Heart left ventricle (tissue), 16 donors: ENCODE results near the gene IARS1. TPM values are rescaled to one million over a fixed set of nuclear protein-coding genes. Genes with fewer than 3 reads are reported as not detected.

Experiments
- ATAC-seq, 4 donors: fragments of 200-7000 bp; cut with Tn5 transposase; one replicate each; pipeline ENCODE4 v1.9.1; 2020 to 2022; ENCODE audit warnings: moderate library complexity in 4 of 4, mild to moderate bottlenecking in 3 of 4, moderate number of reproducible peaks in 1 of 4
- DNase-seq, 5 donors: peaks; one replicate each; pipeline ENCODE4 v3.0.0-alpha.2; 2020
- H3K27ac ChIP-seq, 12 donors: fragments of 200-600 bp; sonication (generic) in 4 of 12; one replicate each; pipeline versions ENCODE4 v1.5.0 to v1.8.0; 2016 to 2022; ENCODE audit warnings: mild to moderate bottlenecking in 2 of 12
- H3K27me3 ChIP-seq, 9 donors: fragments of 200-600 bp; sonication (generic) in 2 of 9; one replicate each; pipeline versions ENCODE4 v1.5.1 to v1.8.0; 2016 to 2022; ENCODE audit warnings: mild to moderate bottlenecking in 3 of 9
- H3K36me3 ChIP-seq, 9 donors: fragments of 200-600 bp; sonication (generic) in 2 of 9; one replicate each; pipeline versions ENCODE4 v1.5.0 to v1.8.0; 2018 to 2022; ENCODE audit warnings: mild to moderate bottlenecking in 2 of 9
- H3K4me1 ChIP-seq, 12 donors: fragments of 200-600 bp; sonication (generic) in 4 of 12; one replicate each; pipeline versions ENCODE4 v1.5.0 to v1.8.0; 2016 to 2022; ENCODE audit warnings: mild to moderate bottlenecking in 3 of 12
- H3K4me3 ChIP-seq, 12 donors: fragments of 200-600 bp; sonication (generic) in 4 of 12; one replicate each; pipeline versions ENCODE4 v1.5.0 to v1.8.0; 2017 to 2022; ENCODE audit warnings: mild to moderate bottlenecking in 9 of 12, moderate library complexity in 4 of 12
- H3K9me3 ChIP-seq, 12 donors: fragments of 200-600 bp; sonication (generic) in 4 of 12; one replicate each; pipeline versions ENCODE4 v1.5.0 to v1.8.0; 2016 to 2022; ENCODE audit warnings: mild to moderate bottlenecking in 1 of 12
- POLR2A ChIP-seq, 2 donors: fragments of 450-650 bp; IDR thresholded peaks; one replicate each; pipeline ENCODE4 v1.6.1; 2017; ENCODE audit warnings: antibody characterized with exemption in 2 of 2, mild to moderate bottlenecking in 2 of 2, moderate library complexity in 2 of 2
- WGBS, 4 donors: extraction: QIAGEN DNeasy Blood & Tissue Kit in 2 of 4; methylation state at CpG; one replicate each; pipeline versions ENCODE4 v1.1.5 to v1.1.7; 2013 to 2018; 5-methylcytosine and 5-hydroxymethylcytosine counted together
- intact Hi-C, 10 donors: fragments of 100-400 bp; cut with DNase I; formaldehyde crosslinking; loops; one replicate each; pipeline versions ENCODE4 v1.11.1 to v1.14.2; 2022
- polyA plus RNA-seq, 2 donors: library from polyadenylated mRNA; stranded (reverse); fragments of 200-250 nt; gene quantifications; one replicate each; pipeline ENCODE4 v1.2.3, GENCODE V29; 2013
- total RNA-seq, 9 donors: library from RNA; depleted of rRNA in 2 of 9; stranded (reverse); fragments of >200 nt in 2 of 9; fragmentation: NEBNext Ultra II Directional in 3 of 9; extraction: Animal tissue kit (Norgen Biotek cat#: 25700) in 3 of 9; gene quantifications; one replicate each; pipeline versions ENCODE4 v1.1.0 to v1.2.4, GENCODE V29; 2016 to 2023
- TF ChIP-seq, protein P1 (sequence below), 12 donors: fragments of 200-600 bp; sonication (generic) in 4 of 12; IDR thresholded peaks; one replicate each; pipeline versions ENCODE4 v1.5.0 to v1.8.0; 2018 to 2022; ENCODE audit warnings: antibody characterized with exemption in 12 of 12, mild to moderate bottlenecking in 5 of 12
- donor health status: ischemic (EF 13 %, LVEDD 7.1; RV severe dilation, severe dysfunction).
- donor health status: healthy with polysubstance abuse.
- donor health status: DM: no; HTN: yes; CAD: no.
- donor health status: DM: no; HTN: no; CAD: no.
- donor health status: ischemic (EF 25% LVEDD 6.9; RV normal size, moderate dysfunction).
- donor health status: ischemic (EF 25% LVEDD 5.7; RV mildly dilated, moderate dysfunction).
- donor health status: healthy.
- donor health status: DM: yes; HTN: yes; CAD: no.
- donor health status: ischemic (EF 35%, LVEDD 5.7; RV mildly dilated, moderate dysfunction).
- donor health status: nonischemic (EF 11% LVEDD 7.7; RV severe dilation, severe dysfunction).
- donor health status: DM: yes; HTN: yes; CAD: no.
- donor health status: PGD.
- donor health status: ischemic (EF 29% LVEDD 5.4; RV normal size, mild dysfunction).
- donor health status: nonischemic (EF 23%, LVEDD 6.1; RV moderate dilation, normal function).

IARS1 gene
- total and polyA plus RNA-seq, 11 donors, result 9.0 to 97.5 (median 68.1) TPM

DNA sequence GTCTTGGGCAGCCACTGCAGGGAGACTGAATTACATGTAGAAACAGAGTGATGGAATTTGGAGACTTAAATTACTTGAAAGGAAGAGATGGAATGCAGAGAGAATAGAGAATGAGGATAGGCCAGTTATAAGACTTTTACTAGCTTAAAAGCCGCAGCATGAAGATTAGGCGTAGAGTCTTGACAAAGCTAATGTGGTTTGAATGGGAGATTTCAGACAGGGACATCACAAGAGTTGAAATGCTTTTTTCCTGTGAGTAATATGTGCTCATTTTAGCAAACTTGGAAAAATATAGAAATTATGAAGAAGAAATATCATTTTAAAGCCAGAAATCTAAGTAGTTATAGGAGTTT lies 39.8 kb upstream of the IARS1 start:
- H3K4me1 ChIP-seq, result peaks cover 0 to 15% (median 0%) of the 10 kb centered on the region in 12 donors
- intact Hi-C loops, result loop anchor here in 1 of 10 donors (10.0 kb wide), 1 partner anchor 102 kb away; no protein-coding TSS in a partner anchor
- ATAC-seq (peak; percentile 29 to 58 (median 44)), DNase-seq (no peak)
- H3K36me3 ChIP-seq, result peaks cover 0 to 18% (median 8%) of the 10 kb centered on the region in 9 donors
- H3K27ac ChIP-seq, result peak overlapping the region in 10 of 12 donors; percentile 6 to 82 (median 48)
- no peak for TF ChIP-seq POLR2A (IDR thresholded peaks at IDR 0.05)
- 78 to 89% (median 85%) methylated on average over 2 of the region's 2 CpGs for WGBS, 4 donors
- H3K4me3 ChIP-seq, result no peak overlapping the region
- no peaks in the 10 kb centered on the region for H3K27me3 ChIP-seq
- H3K9me3 ChIP-seq, result no peaks in the 10 kb centered on the region

DNA sequence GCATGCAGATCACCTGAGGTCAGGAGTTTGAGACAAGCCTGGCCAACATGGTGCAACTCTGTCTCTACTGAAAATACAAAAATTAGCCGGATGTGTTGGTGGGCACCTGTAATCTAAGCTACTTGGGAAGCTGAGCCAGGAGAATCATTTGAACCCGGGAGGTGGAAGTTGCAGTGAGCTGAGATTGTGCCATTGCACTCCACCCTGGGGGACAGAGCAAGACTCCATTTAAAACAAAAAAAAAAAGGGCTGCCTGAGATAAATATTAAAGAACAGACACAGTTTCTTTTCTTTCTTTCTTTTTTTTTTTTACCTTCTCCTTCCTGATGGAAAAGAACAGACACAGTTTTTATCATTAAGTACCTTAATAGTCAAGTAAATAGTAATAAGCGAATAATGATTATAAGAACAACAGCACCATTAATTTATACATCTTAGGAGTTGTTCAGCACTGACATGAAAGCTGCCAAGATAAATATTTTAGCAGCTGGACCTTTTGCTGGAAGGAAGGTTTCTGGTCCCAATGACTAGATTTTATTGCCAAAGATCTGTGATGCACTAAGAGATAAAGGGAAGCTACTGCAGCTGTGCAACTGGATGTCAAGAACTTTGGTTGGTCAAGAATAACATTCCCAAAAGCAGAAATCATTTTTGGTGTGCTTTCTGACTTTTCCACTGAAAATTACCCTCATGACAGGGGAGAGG lies 39.2 kb upstream of the IARS1 start:
- Histone ChIP-seq H3K4me3 (no peak overlapping the region), H3K4me1 (peaks cover 0 to 15% (median 0%) of the 10 kb centered on the region in 12 donors), H3K9me3 (no peaks in the 10 kb centered on the region), H3K27ac (peak overlapping the region in 10 of 12 donors; percentile 18 to 82 (median 48)), H3K36me3 (peaks cover 0 to 13% (median 4%) of the 10 kb centered on the region in 9 donors), H3K27me3 (no peaks in the 10 kb centered on the region)
- peak; percentile 62 to 89 (median 78) for ATAC-seq
- WGBS, 4 donors, result 59 to 74% (median 72%) methylated on average over 3 of the region's 3 CpGs
- intact Hi-C loops, result loop anchor here in 1 of 10 donors (10.0 kb wide), 1 partner anchor 102 kb away; no protein-coding TSS in a partner anchor
- TF ChIP-seq, protein P1, sequence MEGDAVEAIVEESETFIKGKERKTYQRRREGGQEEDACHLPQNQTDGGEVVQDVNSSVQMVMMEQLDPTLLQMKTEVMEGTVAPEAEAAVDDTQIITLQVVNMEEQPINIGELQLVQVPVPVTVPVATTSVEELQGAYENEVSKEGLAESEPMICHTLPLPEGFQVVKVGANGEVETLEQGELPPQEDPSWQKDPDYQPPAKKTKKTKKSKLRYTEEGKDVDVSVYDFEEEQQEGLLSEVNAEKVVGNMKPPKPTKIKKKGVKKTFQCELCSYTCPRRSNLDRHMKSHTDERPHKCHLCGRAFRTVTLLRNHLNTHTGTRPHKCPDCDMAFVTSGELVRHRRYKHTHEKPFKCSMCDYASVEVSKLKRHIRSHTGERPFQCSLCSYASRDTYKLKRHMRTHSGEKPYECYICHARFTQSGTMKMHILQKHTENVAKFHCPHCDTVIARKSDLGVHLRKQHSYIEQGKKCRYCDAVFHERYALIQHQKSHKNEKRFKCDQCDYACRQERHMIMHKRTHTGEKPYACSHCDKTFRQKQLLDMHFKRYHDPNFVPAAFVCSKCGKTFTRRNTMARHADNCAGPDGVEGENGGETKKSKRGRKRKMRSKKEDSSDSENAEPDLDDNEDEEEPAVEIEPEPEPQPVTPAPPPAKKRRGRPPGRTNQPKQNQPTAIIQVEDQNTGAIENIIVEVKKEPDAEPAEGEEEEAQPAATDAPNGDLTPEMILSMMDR (IDR thresholded peaks at IDR 0.05), result no peak
- no peak for TF ChIP-seq POLR2A (IDR thresholded peaks at IDR 0.05)
- peak in 3 of 5 donors; percentile 10 to 38 (median 26) for DNase-seq

DNA sequence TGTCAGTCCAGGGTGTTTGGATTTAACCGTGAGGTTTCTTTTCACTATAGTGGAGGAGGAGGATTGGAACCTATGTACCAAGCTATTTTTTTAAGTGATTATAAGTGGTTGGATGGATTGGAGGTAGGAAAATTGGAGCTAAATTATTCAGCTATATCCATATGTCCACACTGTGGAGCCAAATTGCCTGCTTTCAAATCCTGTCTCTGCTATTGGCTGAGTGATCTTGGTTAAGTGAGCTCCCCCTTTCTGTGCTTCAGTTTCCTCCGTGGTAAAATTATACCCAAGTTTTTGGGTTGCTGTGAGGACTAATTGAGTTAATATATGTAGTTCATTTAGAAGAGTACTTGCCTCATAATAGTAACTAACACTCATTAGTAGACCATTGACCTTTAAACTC lies 34.7 kb upstream of the IARS1 start:
- WGBS, 4 donors, result 37 to 44% (median 42%) methylated on average over 2 of the region's 2 CpGs
- Histone ChIP-seq H3K27me3 (no peaks in the 10 kb centered on the region), H3K9me3 (no peaks in the 10 kb centered on the region), H3K4me3 (no peak overlapping the region), H3K27ac (no peak overlapping the region), H3K4me1 (peaks cover 0 to 31% (median 16%) of the 10 kb centered on the region in 12 donors), H3K36me3 (peaks cover 0 to 4% (median under 1%) of the 10 kb centered on the region in 9 donors)
- intact Hi-C loops, result loop anchor here in 5 of 10 donors (5.0 to 10.0 kb wide), 6 partner anchors 107 to 437 kb away; partner anchors contain the start of gene BICD2 (in 1 of the 5)
- no peak for TF ChIP-seq POLR2A (IDR thresholded peaks at IDR 0.05)
- TF ChIP-seq, protein P1 (IDR thresholded peaks at IDR 0.05), result no peak
- ATAC-seq, result no peak
- no peak for DNase-seq

DNA sequence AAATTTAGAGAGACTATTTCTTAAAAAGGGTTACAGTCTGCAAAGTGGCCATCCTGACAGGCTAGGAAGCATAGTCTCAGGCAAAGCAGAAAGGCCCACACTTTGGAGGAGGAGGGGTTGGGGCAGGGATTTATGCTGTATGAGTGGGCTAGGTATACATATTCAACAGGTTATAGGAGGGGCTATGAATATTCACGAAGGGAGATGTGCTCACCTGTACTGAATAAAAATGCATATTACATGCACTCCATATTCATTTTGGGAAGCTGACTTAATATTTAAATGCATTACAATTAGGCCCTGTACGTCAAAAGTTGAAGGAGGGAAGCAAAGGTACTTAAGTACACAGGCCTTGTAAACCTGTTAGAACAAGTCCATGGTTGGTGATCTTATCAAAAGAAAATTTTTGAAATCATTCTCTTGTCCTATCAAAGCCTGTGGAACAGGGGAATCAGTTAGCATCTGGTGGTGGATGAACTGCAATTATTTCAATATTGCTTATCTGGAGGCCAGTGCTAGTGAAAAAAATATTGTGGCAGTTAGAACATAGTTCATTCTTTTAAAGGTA lies 33.9 kb upstream of the IARS1 start:
- Histone ChIP-seq H3K9me3 (no peaks in the 10 kb centered on the region), H3K27me3 (no peaks in the 10 kb centered on the region), H3K4me1 (peaks cover 0 to 31% (median 16%) of the 10 kb centered on the region in 12 donors), H3K36me3 (peaks cover 0 to 12% (median 9%) of the 10 kb centered on the region in 9 donors), H3K27ac (no peak overlapping the region), H3K4me3 (peak overlapping the region in 1 of 12 donors; percentile 80)
- intact Hi-C loops, result loop anchor here in 5 of 10 donors (5.0 to 10.0 kb wide), 6 partner anchors 107 to 437 kb away; partner anchors contain the start of gene BICD2 (in 1 of the 5)
- DNase-seq (no peak), ATAC-seq (no peak)
- TF ChIP-seq, protein P1 (IDR thresholded peaks at IDR 0.05), result no peak
- no peak for TF ChIP-seq POLR2A (IDR thresholded peaks at IDR 0.05)
- 71 to 83% (median 80%) methylated on average over 2 of the region's 2 CpGs for WGBS, 4 donors
